DMS153 (cell line): ENCODE results near the gene ATXN1.

Experiments
- DNase-seq: peaks from one replicate; lab custom pipeline; 2025; lab: John Stamatoyannopoulos, UW

Gene ATXN1

GRCh38 chr6:16743664-16744210 lies 17.5 kb downstream of the ATXN1 start:
- DNase-seq = no peak

GRCh38 chr6:16742116-16742515 lies 19.1 kb downstream of the ATXN1 start:
- DNase-seq = no peak

- DNase-seq = no peak
Observed at GRCh38 chr6:16741112-16742016, 19.9 kb downstream of the ATXN1 start.

GRCh38 chr6:16740097-16740496 lies 21.2 kb downstream of the ATXN1 start:
- DNase-seq = no peak

- no peak for DNase-seq
Observed at GRCh38 chr6:16739329-16739801, 21.9 kb downstream of the ATXN1 start.

- DNase-seq = no peak
Observed at GRCh38 chr6:16737925-16738324, 23.3 kb downstream of the ATXN1 start.

GRCh38 chr6:16736856-16737775 lies 24.1 kb downstream of the ATXN1 start:
- no peak for DNase-seq

- no peak for DNase-seq
Observed at GRCh38 chr6:16735014-16735413, 26.2 kb downstream of the ATXN1 start.

GRCh38 chr6:16733085-16733484 lies 28.2 kb downstream of the ATXN1 start:
- no peak for DNase-seq

- DNase-seq = no peak
Observed at GRCh38 chr6:16731478-16732051, 29.7 kb downstream of the ATXN1 start.

- DNase-seq = no peak
Observed at GRCh38 chr6:16730738-16731477, 30.4 kb downstream of the ATXN1 start.

- no peak for DNase-seq
Observed at GRCh38 chr6:16729744-16730143, 31.5 kb downstream of the ATXN1 start.

- DNase-seq = no peak
Observed at GRCh38 chr6:16729183-16729691, 32.0 kb downstream of the ATXN1 start.

GRCh38 chr6:16728513-16729182 lies 32.6 kb downstream of the ATXN1 start:
- DNase-seq = no peak

- DNase-seq = no peak
Observed at GRCh38 chr6:16727996-16728395, 33.3 kb downstream of the ATXN1 start.

- DNase-seq = no peak
Observed at GRCh38 chr6:16725145-16725864, 36.0 kb downstream of the ATXN1 start.

- DNase-seq = no peak
Observed at GRCh38 chr6:16723826-16724225, 37.4 kb downstream of the ATXN1 start.

GRCh38 chr6:16723402-16723801 lies 37.9 kb downstream of the ATXN1 start:
- no peak for DNase-seq

- DNase-seq = no peak
Observed at GRCh38 chr6:16722630-16723029, 38.6 kb downstream of the ATXN1 start.

- DNase-seq = no peak
Observed at GRCh38 chr6:16721977-16722376, 39.3 kb downstream of the ATXN1 start.
